Endothelial cell of umbilical vein (primary cell): Measurements from ENCODE around the gene MPG. TPM values are rescaled to one million over a fixed set of nuclear protein-coding genes. Genes with fewer than 3 reads are reported as not detected.

ENCODE experiments used
- BruUV-seq: library from RNA; stranded (reverse); fragments of 400-500 nt; replicated peaks from 2 replicates; lab custom pipeline; 2021; lab: Mats Ljungman, UMichigan
- CTCF ChIA-PET: fragments of 300-600, 350-600 bp; sonication (Branson Sonifier 250); formaldehyde crosslinking; loops from one replicate; lab custom pipeline; 2021; ENCODE audit warnings: antibody characterized with exemption, inconsistent platforms; lab: Charles Lee
- POLR2A ChIA-PET: fragments of 300-600, 350-600 bp; sonication (Branson Sonifier 250); formaldehyde crosslinking; loops from one replicate; lab custom pipeline; 2021; ENCODE audit warnings: antibody characterized with exemption, inconsistent platforms; lab: Charles Lee
- DNase-seq: peaks from one replicate; pipeline ENCODE4 v3.0.0-alpha.2; 2011; ENCODE audit warnings: low read depth, low spot score
- FAIRE-seq: peaks from 2 replicates; lab custom pipeline; 2011; peaks lifted over from hg19 to GRCh38; lab: Jason Lieb, UNC
- H2AFZ ChIP-seq: 2 replicates; pipeline ENCODE4 v1.6.0; 2012; ENCODE audit warnings: low read depth, low read length, control low read depth, inconsistent platforms
- H3K27ac ChIP-seq: 2 replicates; pipeline ENCODE4 v1.5.1; 2011; ENCODE audit warnings: low read depth, mild to moderate bottlenecking, control low read depth, low read length, moderate library complexity; ENCODE audit not compliant: insufficient read depth
- H3K27me3 ChIP-seq, 2 experiments: 2 replicates each; pipeline versions ENCODE4 v1.6.0 to v1.6.1; 2011; ENCODE audit warnings: low read length in 2 of 2, mixed read lengths in 1 of 2; ENCODE audit not compliant: control insufficient read depth in 2 of 2, insufficient read depth in 2 of 2
- H3K36me3 ChIP-seq, 2 experiments: 2 replicates in 1 of 2; 3 replicates in 1 of 2; pipeline ENCODE4 v1.5.1; 2011; ENCODE audit warnings: low read length in 2 of 2, mild to moderate bottlenecking in 1 of 2, moderate library complexity in 1 of 2; ENCODE audit not compliant: control insufficient read depth in 2 of 2, insufficient read depth in 2 of 2; ENCODE audit errors: extremely low read depth in 1 of 2
- H3K4me1 ChIP-seq: 3 replicates; pipeline ENCODE4 v1.5.1; 2011; ENCODE audit warnings: mild to moderate bottlenecking, low read length; ENCODE audit not compliant: control insufficient read depth, insufficient read depth; ENCODE audit errors: extremely low read depth
- H3K4me2 ChIP-seq: 2 replicates; pipeline ENCODE4 v1.6.1; 2011; ENCODE audit warnings: low read length, control low read depth, mixed read lengths; ENCODE audit not compliant: insufficient read depth
- H3K4me3 ChIP-seq, 3 experiments: fragments of 200-600 bp in 1 of 3; sonication (generic), shearing (Covaris generic) in 1 of 3; replicated peaks in 1 of 3; 2 replicates each; pipeline ENCODE4 v1.5.1; 2011 to 2016; ENCODE audit warnings: control low read depth in 3 of 3, low read length in 3 of 3, mild to moderate bottlenecking in 2 of 3, inconsistent platforms in 1 of 3, low read depth in 1 of 3, moderate library complexity in 1 of 3; ENCODE audit not compliant: insufficient read depth in 1 of 3
- H3K79me2 ChIP-seq: 2 replicates; pipeline ENCODE4 v1.6.0; 2012; ENCODE audit warnings: low read length, inconsistent platforms; ENCODE audit not compliant: control insufficient read depth, insufficient read depth
- H3K9ac ChIP-seq: replicated peaks from 2 replicates; pipeline ENCODE3; 2011; ENCODE audit warnings: low read length, control low read depth; ENCODE audit not compliant: insufficient read depth; ENCODE audit errors: extremely low read depth
- H3K9me1 ChIP-seq: replicated peaks from 3 replicates; pipeline ENCODE4 v1.6.0; 2011; ENCODE audit warnings: mild to moderate bottlenecking, low read length; ENCODE audit not compliant: control insufficient read depth, insufficient read depth; ENCODE audit errors: extremely low read depth
- H3K9me3 ChIP-seq: replicated peaks from 2 replicates; pipeline ENCODE4 v1.5.1; 2012; ENCODE audit warnings: low read length, inconsistent platforms; ENCODE audit not compliant: control insufficient read depth, insufficient read depth
- H4K20me1 ChIP-seq: replicated peaks from 2 replicates; pipeline ENCODE3; 2011; ENCODE audit warnings: mild to moderate bottlenecking, low read length; ENCODE audit not compliant: control insufficient read depth, insufficient read depth; ENCODE audit errors: extremely low read depth
- CTCF ChIP-seq, 2 donors: IDR thresholded peaks; 1 replicate in 1 of 2; 2 replicates in 1 of 2; pipeline ENCODE4 v1.5.1; 2011; ENCODE audit warnings: low read length in 2 of 2, mild to moderate bottlenecking in 2 of 2, moderate library complexity in 2 of 2, control low read depth in 1 of 2, inconsistent platforms in 1 of 2, low read depth in 1 of 2; ENCODE audit not compliant: insufficient read depth in 1 of 2; ENCODE audit errors: extremely low read depth in 1 of 2
- EZH2 ChIP-seq: IDR thresholded peaks from 2 replicates; pipeline ENCODE4 v1.6.1; 2012; ENCODE audit warnings: borderline replicate concordance, low read depth, mild to moderate bottlenecking, moderate library complexity, low read length, inconsistent platforms; ENCODE audit not compliant: severe bottlenecking
- FOS ChIP-seq: IDR thresholded peaks from 2 replicates; pipeline ENCODE4 v1.6.1; 2011; ENCODE audit warnings: mild to moderate bottlenecking, low read length, moderate library complexity, borderline replicate concordance; ENCODE audit not compliant: insufficient read depth
- GATA2 ChIP-seq: IDR thresholded peaks from 2 replicates; pipeline ENCODE4 v1.7.0; 2011; ENCODE audit warnings: low read depth, mild to moderate bottlenecking, moderate library complexity, mixed read lengths, low read length; ENCODE audit not compliant: insufficient read length, insufficient read depth
- JUN ChIP-seq: IDR thresholded peaks from 2 replicates; pipeline ENCODE4 v1.6.1; 2011; ENCODE audit warnings: borderline replicate concordance, low read depth; ENCODE audit not compliant: insufficient read length, insufficient read depth
- MAX ChIP-seq: IDR thresholded peaks from 2 replicates; pipeline ENCODE4 v1.6.1; 2011; ENCODE audit not compliant: insufficient read depth, insufficient read length
- MYC ChIP-seq: IDR thresholded peaks from one replicate; pipeline ENCODE4 v1.6.1; 2011; ENCODE audit warnings: mild to moderate bottlenecking, low read depth, low read length
- POLR2A ChIP-seq: IDR thresholded peaks from 2 replicates; pipeline ENCODE4 v1.6.1; 2012; ENCODE audit warnings: low read depth, mild to moderate bottlenecking, control low read depth, low read length
- POLR2AphosphoS5 ChIP-seq: IDR thresholded peaks from 2 replicates; pipeline ENCODE4 v1.6.1; 2012; ENCODE audit warnings: low read depth, mild to moderate bottlenecking, control low read depth, low read length, moderate library complexity; ENCODE audit not compliant: insufficient read depth
- dilution Hi-C: fragments of 300-500 bp; cut with MboI; formaldehyde crosslinking; loops from one replicate; pipeline ENCODE4 v1.15.0; 2019; ENCODE audit warnings: low sequenced_read_pairs; ENCODE audit not compliant: extremely low pct_ligation_motif_present
- intact Hi-C: fragments of 100-400 bp; cut with micrococcal nuclease; formaldehyde crosslinking; loops from one replicate; pipeline ENCODE4 v1.10.0; 2022
- polyA plus RNA-seq, 4 experiments: library from polyadenylated mRNA; depleted of rRNA in 3 of 4; stranded (reverse) in 3 of 4; unstranded in 1 of 4; fragments of >200 nt; gene quantifications; 2 replicates each; pipeline versions ENCODE4 v1.2.1 to v1.2.3, GENCODE V29; 2011 to 2012; ENCODE audit warnings: missing spikeins in 1 of 4
- total RNA-seq: library from RNA; stranded (reverse); gene quantifications from 2 replicates; pipeline ENCODE4 v1.2.3, GENCODE V29; 2021

MPG gene
- total and polyA plus RNA-seq, 2 donors (not counting 3 experiments of a cell fraction or from before 2014, with no cell fraction given), result 70.5 to 140 TPM

- H3K79me2 ChIP-seq, result no peaks in the 10 kb centered on the region
- no peaks in the 10 kb centered on the region for H4K20me1 ChIP-seq
- H3K9me1 ChIP-seq, result no peaks in the 10 kb centered on the region
- FAIRE-seq, result no peak
- H3K4me3 ChIP-seq, result no peak overlapping the region
- intact Hi-C loops (no loop called here), dilution Hi-C loops (no loop called here)
- no peak overlapping the region for H3K4me2 ChIP-seq
- BruUV-seq, result no TSS peak
- H3K36me3 ChIP-seq, result peaks cover 0 to 7% of the 10 kb centered on the region in 2 experiments
- no peak overlapping the region for H3K9ac ChIP-seq
- H3K27ac ChIP-seq, result no peak overlapping the region
- peaks cover 11% of the 10 kb centered on the region for H3K4me1 ChIP-seq
- CTCF ChIA-PET, result interaction anchor here (0.6 to 1.2 kb wide), 2 partner anchors 15 to 40 kb away, joined by 3 to 5 read pairs; partner anchors contain the start of gene RHBDF1
- no peaks in the 10 kb centered on the region for H3K9me3 ChIP-seq
- no peak for DNase-seq
- POLR2A ChIA-PET, result no interaction called here
- TF ChIP-seq MYC (no peak), CTCF (IDR thresholded peaks at IDR 0.05; ENCODE audit: extremely low read depth in 1 of 2, insufficient read depth in 1 of 2, low read depth in 1 of 2, low read length in 2 of 2) (no peak), POLR2AphosphoS5 (no peak), JUN (no peak), MAX (no peak), EZH2 (no peak), GATA2 (no peak), FOS (no peak), POLR2A (no peak)
- no peak overlapping the region for H2AFZ ChIP-seq
- no peaks in the 10 kb centered on the region for H3K27me3 ChIP-seq
Measured at GRCh38 chr16:112153-112840, 34.3 kb downstream of the MPG start.
